Activated naive CD8-positive, alpha-beta T cell treated with anti-CD3 and anti-CD28 coated beads, Interleukin-2, amount 50 U/mL, for 24 hours (primary cell): Measurements from ENCODE around the gene LYL1.

Experiments
- ATAC-seq: fragments of 150-1000 bp; cut with Tn5 transposase; one replicate; pipeline ENCODE4 v1.10.0; 2021
- DNase-seq: peaks from one replicate; pipeline ENCODE4 v3.0.0; 2021
- H3K27ac Mint-ChIP-seq: one replicate; pipeline ENCODE4 v1.8.0; 2021; ENCODE audit warnings: mild to moderate bottlenecking, mixed read lengths
- H3K27me3 Mint-ChIP-seq: one replicate; pipeline ENCODE4 v1.8.0; 2021; ENCODE audit warnings: mixed read lengths
- H3K36me3 Mint-ChIP-seq: one replicate; pipeline ENCODE4 v1.8.0; 2021; ENCODE audit warnings: low read depth, mixed read lengths
- H3K4me1 Mint-ChIP-seq: one replicate; pipeline ENCODE4 v1.8.0; 2021; ENCODE audit warnings: mixed read lengths
- H3K4me3 Mint-ChIP-seq: one replicate; pipeline ENCODE4 v1.8.0; 2021; ENCODE audit warnings: mild to moderate bottlenecking, moderate library complexity, mixed read lengths
- H3K9me3 Mint-ChIP-seq: one replicate; pipeline ENCODE4 v1.8.0; 2021; ENCODE audit warnings: mixed read lengths

The LYL1 gene

DNA sequence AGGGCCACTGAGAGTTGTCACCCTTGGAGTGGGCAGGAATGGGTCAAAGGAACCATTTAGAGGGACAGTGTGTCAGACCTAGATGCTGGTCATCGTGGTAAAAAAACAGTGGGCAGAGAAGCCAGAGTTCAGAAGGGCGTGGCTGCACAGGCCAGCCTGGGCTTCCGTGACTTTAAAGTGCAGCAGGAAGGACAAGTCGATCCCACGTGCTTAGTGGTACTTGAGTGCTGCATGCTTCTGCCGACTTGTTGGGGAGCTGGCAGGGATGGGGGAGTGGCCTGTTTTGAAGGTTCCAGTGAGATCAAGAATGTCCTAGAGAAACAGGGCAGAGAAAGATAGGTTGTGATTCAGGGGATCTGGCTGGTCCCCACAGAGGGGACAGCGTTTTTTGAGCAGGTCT lies 17.0 kb downstream of the LYL1 start:
- Mint-ChIP-seq H3K36me3 (no peaks in the 10 kb centered on the region), H3K4me3 (no peak overlapping the region), H3K27ac (peak overlapping the region; percentile 22), H3K4me1 (no peaks in the 10 kb centered on the region), H3K9me3 (no peaks in the 10 kb centered on the region), H3K27me3 (no peaks in the 10 kb centered on the region)
- ATAC-seq: no peak
- no peak for DNase-seq

DNA sequence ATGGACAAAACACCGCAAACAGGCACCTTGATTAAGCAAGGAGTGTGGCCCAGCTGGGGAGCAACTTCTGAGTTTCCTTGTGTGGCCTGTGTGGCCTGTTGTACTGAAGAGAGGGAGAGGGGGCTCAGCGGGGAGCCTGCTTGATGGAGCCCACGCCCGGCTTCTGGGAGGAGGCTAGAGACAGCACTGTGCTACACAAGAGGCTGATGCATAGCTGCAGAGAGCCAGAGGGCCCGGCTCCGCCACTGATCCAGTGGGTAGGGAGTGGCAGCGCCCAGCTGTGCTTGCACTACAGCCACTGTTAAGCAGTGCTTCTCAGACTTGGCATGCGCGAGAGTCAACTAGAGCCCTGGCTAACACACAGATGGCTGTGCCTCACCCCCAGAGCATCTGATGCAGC lies 19.0 kb downstream of the LYL1 start:
- Mint-ChIP-seq H3K9me3 (no peaks in the 10 kb centered on the region), H3K4me3 (no peak overlapping the region), H3K27ac (no peak overlapping the region), H3K4me1 (no peaks in the 10 kb centered on the region), H3K27me3 (no peaks in the 10 kb centered on the region), H3K36me3 (no peaks in the 10 kb centered on the region)
- DNase-seq (no peak), ATAC-seq (no peak)

DNA sequence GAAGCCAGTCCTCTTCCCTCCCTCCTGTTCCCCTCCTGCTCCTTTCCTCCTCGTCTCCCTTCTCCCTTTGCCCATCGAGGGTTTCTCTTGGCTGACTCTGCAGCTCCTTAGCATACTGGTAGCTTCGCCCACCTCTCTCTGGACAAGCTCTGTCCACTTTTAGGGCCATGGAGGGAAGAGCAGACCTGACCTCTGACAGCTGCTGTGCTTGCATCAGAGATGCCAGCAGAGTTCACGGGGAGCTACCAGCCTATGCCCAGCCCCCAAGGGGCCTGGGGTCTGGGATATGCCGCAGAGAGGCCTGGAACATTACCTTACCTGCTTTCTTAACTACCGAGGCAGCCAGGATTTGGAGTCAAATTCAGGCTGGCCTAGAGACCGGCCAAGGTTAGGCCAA lies 19.7 kb downstream of the LYL1 start:
- H3K9me3 Mint-ChIP-seq: no peaks in the 10 kb centered on the region
- ATAC-seq (no peak), DNase-seq (no peak)
- H3K4me1 Mint-ChIP-seq: no peaks in the 10 kb centered on the region
- no peaks in the 10 kb centered on the region for H3K36me3 Mint-ChIP-seq
- H3K4me3 Mint-ChIP-seq: no peak overlapping the region
- H3K27ac Mint-ChIP-seq: no peak overlapping the region
- H3K27me3 Mint-ChIP-seq: no peaks in the 10 kb centered on the region

DNA sequence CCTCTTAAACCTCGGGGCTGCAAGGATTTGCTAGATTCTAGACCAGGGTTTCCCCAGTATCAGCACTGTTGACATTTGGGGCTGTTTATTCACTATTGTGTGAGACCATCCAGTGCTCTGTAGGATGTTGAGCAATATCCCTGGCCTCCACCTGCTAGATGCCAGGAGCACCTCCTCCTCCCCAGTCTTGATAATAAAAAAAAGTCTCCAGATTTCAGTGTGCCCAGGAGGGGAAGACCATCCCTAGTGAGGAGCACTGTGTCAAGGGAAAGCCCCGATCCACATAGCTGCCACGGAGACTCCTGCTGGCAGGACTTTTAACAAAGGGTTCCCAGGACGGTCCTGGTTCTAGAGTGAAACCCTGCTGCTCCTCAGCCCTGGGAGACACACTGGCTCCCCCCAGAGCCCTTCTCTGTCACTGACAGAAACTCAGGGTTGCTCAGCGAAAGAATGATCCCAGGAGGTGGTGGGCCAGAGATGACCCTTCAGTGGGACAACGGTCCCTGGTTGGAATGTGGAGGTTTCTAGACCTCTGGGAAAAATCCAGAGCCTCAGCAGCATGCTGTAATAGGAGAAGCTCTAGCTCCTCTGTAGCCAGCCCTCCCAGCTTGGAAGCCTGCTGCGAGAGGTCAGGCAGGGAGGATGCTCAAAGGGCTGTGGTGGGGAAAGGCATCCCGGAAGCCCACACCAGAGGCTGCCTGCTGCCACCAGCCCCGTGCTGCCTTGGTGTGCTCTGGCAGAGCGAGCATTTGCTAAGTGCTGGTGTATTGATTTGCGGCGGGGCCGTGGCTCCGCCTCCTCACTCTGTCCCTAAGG lies 20.3 kb downstream of the LYL1 start:
- H3K9me3 Mint-ChIP-seq: no peaks in the 10 kb centered on the region
- H3K4me3 Mint-ChIP-seq: no peak overlapping the region
- ATAC-seq (no peak), DNase-seq (no peak)
- H3K27me3 Mint-ChIP-seq: no peaks in the 10 kb centered on the region
- no peak overlapping the region for H3K27ac Mint-ChIP-seq
- no peaks in the 10 kb centered on the region for H3K4me1 Mint-ChIP-seq
- no peaks in the 10 kb centered on the region for H3K36me3 Mint-ChIP-seq

DNA sequence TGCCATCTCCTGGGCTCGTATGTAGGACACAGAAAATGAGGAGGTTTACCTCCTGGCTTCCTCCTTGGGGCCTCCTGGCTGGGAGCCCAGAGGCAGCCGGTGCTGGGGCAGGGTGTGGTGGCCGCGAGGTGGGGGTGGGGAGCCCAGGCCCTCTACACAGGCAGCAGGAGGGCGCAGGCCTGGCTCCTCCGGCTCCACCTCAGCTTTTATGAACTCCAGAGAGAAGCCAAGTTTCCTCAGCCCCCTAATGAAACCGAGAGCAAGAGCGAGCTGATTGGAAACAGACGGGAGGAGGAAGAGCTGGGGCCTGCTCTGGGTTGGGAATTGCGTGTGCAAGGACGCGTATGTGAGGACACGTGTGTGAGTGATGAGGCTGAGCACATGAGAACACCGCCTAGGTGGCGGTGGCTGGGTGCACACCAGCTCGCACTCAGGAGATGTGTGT lies 23.1 kb downstream of the LYL1 start:
- Mint-ChIP-seq H3K4me1 (no peaks in the 10 kb centered on the region), H3K9me3 (no peaks in the 10 kb centered on the region), H3K36me3 (no peaks in the 10 kb centered on the region), H3K4me3 (no peak overlapping the region), H3K27me3 (no peaks in the 10 kb centered on the region), H3K27ac (no peak overlapping the region)
- no peak for DNase-seq
- ATAC-seq: no peak

DNA sequence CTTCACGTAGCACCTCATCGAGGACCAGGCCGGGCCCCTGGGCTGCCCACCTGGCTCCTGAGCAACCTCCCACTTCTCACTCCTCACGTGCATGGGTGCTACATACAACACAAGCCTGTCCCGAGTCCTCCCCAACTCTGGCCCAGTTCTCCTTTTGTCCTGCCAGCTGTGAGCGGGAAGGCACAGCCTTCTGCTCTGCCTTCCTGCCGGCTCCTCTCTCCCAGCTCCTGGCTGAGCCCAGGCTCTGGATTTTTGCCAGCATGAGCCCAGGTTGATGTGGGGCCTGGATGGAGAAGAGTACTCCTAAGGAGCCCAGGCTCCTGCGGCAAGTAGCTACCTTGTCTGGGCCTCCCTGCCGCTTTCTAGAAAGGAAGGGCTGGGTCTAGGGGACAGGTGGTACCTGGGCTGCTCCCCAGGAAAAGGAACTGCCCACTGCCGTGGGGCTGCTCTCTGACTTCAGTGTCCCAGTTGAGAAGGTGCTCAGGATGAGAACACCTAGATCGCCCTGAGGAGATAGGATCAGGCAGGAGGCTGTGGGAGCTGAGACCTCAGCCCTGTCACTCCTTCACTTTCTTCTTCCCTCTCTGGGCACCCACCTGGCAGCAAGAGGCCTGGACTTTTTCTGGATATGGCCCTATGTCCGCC lies 23.6 kb downstream of the LYL1 start:
- Mint-ChIP-seq H3K4me1 (no peaks in the 10 kb centered on the region), H3K4me3 (no peak overlapping the region), H3K36me3 (no peaks in the 10 kb centered on the region), H3K9me3 (no peaks in the 10 kb centered on the region), H3K27me3 (no peaks in the 10 kb centered on the region), H3K27ac (no peak overlapping the region)
- ATAC-seq: no peak
- no peak for DNase-seq

DNA sequence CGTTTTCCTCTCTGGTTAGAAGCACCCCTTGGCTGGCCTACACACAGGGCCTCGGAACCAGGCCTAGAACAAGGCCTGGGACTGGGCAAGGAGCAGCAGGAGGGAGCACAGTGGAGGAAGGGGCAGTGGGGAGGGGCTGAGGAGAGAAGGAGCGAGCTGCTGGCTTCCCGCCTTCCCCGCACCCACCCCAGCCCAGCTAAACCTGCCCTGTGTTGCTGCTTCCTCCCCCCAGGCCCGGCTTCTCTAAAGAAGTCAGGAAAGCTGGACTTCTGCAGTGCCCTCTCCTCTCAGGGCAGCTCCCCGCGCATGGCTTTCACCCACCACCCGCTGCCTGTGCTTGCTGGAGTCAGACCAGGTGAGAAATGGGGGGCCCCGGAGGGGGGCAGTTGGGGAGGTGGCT lies 24.3 kb downstream of the LYL1 start:
- Mint-ChIP-seq H3K9me3 (no peaks in the 10 kb centered on the region), H3K27ac (no peak overlapping the region), H3K4me3 (no peak overlapping the region), H3K36me3 (no peaks in the 10 kb centered on the region), H3K27me3 (no peaks in the 10 kb centered on the region), H3K4me1 (no peaks in the 10 kb centered on the region)
- DNase-seq (no peak), ATAC-seq (no peak)

DNA sequence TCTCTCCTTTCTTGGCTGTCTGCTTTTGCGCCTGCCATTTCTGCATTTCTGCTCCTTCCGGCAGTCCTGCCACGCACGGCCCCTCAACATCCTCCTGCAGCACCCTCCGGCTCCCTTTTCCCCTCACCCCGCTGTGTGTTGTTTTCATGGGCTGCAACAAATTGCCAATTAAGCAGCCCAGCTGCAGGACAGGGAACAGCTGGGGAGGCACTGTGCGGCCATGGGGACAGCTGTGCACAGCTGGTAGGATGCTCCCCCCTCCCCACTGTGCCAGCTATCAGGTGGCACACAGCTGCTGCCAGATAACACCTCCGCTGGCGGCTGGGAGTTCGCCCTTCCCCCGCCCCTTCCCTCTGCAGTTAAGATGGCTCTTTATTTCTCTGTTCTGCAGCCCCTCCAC lies 25.4 kb downstream of the LYL1 start:
- Mint-ChIP-seq H3K36me3 (no peaks in the 10 kb centered on the region), H3K4me1 (no peaks in the 10 kb centered on the region), H3K9me3 (no peaks in the 10 kb centered on the region), H3K4me3 (no peak overlapping the region), H3K27ac (no peak overlapping the region), H3K27me3 (no peaks in the 10 kb centered on the region)
- no peak for DNase-seq
- ATAC-seq: no peak

DNA sequence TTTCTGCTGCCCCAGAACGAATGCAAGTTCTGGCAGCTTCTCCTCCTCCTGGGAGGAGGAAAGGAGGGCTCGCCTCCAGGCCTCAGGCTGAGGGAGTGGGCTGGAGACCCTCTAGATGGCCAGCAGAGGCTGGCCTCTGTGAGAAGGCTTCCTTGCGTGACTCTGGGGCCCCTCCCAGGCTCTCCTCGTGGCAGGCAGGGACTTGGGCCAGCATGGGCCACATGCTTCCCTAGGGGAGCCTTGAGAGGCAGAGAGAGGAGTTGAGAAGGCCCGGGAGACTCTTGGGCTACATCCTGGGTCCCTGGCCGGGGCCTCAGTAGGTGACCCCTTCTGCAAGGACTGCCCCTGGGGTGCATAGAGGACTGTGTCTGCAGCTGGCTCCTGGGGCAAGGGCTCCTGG lies 25.9 kb downstream of the LYL1 start:
- Mint-ChIP-seq H3K36me3 (no peaks in the 10 kb centered on the region), H3K9me3 (no peaks in the 10 kb centered on the region), H3K27me3 (no peaks in the 10 kb centered on the region), H3K4me1 (no peaks in the 10 kb centered on the region), H3K27ac (no peak overlapping the region), H3K4me3 (no peak overlapping the region)
- no peak for ATAC-seq
- no peak for DNase-seq

DNA sequence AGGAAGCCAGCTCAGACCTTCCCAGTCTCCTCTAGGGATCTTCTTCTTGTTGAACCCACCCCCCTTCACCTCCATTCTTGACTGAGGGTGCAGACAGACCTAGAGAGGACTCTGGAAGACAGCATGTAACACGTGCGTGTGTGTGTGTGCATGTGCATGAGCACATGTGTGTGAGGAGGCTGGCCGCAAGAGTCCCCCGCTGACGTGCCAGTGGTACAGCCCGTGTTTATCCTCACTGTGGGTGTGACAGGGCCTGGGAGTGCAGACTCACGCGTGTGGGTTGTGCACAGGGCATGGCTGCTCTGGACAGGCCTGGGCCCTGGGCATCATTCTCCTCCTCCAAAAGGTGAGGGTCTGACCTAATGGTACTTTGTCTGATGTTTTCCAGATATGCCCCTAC lies 26.3 kb downstream of the LYL1 start:
- no peak for DNase-seq

DNA sequence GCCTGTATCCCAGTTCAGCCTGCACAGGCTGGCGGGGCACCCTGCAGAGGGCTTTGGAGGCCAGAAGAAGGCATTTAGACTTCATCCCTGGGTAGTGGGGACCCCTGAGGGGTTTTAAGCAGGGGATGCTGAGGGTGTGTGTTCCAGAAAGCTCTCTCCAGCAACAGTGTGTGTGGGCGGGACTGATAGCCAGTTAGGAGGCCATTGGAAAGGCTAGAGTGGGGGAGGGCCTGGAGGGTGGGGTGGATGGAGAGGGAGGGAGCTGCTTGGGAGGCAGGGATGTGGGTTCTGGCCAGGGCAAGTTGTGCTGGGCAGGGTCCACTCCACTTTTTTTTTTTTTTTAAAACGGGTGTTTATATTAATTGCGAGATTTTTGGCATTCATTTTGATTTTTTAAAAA lies 28.3 kb downstream of the LYL1 start:
- DNase-seq (no peak), ATAC-seq (no peak)
- Mint-ChIP-seq H3K36me3 (no peaks in the 10 kb centered on the region), H3K4me1 (no peaks in the 10 kb centered on the region), H3K4me3 (no peak overlapping the region), H3K27me3 (no peaks in the 10 kb centered on the region), H3K9me3 (no peaks in the 10 kb centered on the region), H3K27ac (no peak overlapping the region)

More for the DNA sequence above, 26.3 kb downstream of the LYL1 start:
- Mint-ChIP-seq H3K27me3 (no peaks in the 10 kb centered on the region), H3K27ac (no peak overlapping the region), H3K4me1 (no peaks in the 10 kb centered on the region), H3K36me3 (no peaks in the 10 kb centered on the region), H3K4me3 (no peak overlapping the region), H3K9me3 (no peaks in the 10 kb centered on the region)
- no peak for ATAC-seq

DNA sequence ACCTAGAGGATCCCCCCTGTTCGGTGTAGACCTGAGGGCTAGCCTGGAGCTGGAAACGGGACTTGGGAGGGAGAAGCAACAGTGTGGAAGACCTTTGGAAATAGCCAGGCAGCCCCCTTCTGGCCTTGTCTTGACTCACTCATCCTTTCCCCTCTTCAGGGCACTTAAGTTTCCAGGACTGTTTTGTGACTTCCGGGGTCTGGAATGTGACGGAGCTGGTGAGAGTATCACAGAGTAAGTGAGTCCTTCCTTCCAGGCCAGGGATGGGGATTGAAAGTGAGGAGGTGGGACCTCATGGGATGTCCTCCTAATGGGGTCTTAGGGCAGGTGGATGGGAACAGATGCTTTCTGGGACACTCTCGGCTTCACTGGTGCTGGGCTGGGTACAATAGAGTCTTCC lies 29.4 kb downstream of the LYL1 start:
- no peak overlapping the region for H3K27ac Mint-ChIP-seq
- no peaks in the 10 kb centered on the region for H3K27me3 Mint-ChIP-seq
- DNase-seq (no peak), ATAC-seq (no peak)
- no peaks in the 10 kb centered on the region for H3K36me3 Mint-ChIP-seq
- H3K4me1 Mint-ChIP-seq: no peaks in the 10 kb centered on the region
- H3K9me3 Mint-ChIP-seq: no peaks in the 10 kb centered on the region
- H3K4me3 Mint-ChIP-seq: no peak overlapping the region

DNA sequence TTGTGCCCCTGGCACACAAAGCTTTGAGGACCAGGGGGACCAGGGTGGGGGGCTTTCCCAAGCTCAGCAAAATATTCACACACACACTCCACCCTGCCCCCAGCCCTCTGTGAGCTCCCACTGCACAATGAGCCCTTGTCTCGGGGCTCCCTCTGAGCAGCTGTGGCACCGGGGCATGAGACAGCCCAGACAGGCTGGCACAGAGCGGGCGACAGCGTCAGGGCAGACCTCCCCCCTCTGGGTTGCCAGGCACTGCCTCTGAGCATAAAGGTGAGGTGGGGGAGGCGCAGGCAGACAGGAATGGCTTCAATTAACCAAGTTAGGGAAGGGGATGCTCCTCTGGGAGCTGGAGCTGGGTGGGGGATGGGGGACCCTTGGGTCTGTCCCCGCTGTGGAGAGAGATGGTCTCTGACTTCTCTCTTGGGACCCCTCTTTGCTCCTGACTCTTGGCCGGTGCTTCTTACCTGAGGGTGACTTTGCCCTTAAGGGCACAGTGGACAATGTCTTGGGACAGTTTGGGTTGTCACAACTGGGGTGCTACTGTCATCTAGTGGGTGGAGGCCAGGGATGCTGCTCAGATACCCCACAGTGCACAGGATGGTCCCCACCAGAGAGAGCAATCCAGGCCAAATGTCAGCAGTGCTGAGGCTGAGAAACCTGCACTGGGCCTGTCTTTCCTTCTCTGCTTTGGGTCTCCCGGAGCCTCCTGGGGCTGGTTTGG lies 30.3 kb downstream of the LYL1 start:
- no peaks in the 10 kb centered on the region for H3K4me1 Mint-ChIP-seq
- H3K9me3 Mint-ChIP-seq: no peaks in the 10 kb centered on the region
- ATAC-seq: no peak
- DNase-seq: no peak
- H3K27ac Mint-ChIP-seq: no peak overlapping the region
- no peak overlapping the region for H3K4me3 Mint-ChIP-seq
- no peaks in the 10 kb centered on the region for H3K27me3 Mint-ChIP-seq
- no peaks in the 10 kb centered on the region for H3K36me3 Mint-ChIP-seq

DNA sequence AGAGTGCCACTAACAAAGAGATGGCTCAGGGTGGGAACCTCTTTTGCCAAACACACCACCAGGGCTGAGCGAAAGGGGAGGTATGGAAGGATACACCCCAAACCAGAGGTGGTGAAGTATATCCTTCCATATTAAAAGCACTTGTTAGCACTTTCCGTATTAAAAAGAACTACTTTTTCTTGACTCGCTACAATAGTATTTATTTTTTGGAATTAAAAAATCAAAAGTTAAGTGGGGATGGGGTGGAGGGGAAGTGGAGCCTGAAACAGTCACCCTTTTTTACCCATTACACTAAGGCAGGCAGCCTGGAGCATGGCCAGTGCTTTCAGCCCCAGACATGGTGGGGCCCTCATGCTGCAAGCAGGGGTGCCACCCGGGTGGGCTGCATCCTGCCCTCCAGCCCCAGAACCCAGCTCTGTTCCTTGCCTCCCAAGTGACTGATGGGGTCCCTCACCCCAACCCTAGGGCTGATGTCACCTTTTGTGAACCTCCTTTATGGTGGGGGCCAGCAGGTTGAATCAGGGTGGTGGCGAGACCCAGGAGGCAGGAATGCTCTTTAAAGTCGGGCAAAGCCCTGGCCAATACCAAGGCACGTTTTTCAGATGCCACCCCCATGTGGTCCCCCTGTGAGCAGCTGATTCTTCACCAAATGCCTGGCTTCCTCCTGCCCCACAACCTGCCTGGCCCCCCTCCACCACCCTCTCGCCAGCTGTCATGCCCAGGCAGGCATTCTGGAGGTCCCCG lies 31.0 kb downstream of the LYL1 start:
- Mint-ChIP-seq H3K9me3 (no peaks in the 10 kb centered on the region), H3K36me3 (no peaks in the 10 kb centered on the region), H3K4me3 (no peak overlapping the region), H3K4me1 (no peaks in the 10 kb centered on the region), H3K27ac (no peak overlapping the region), H3K27me3 (no peaks in the 10 kb centered on the region)
- ATAC-seq: no peak
- DNase-seq: no peak
